Stomach (tissue), 9 donors: ENCODE measurements around the gene EXOC4. TPM values are rescaled to one million over a fixed set of nuclear protein-coding genes. Genes with fewer than 3 reads are reported as not detected.

Source experiments
- DNase-seq, 2 donors: peaks; one replicate each; pipeline versions ENCODE4 v3.0.0 to v3.0.0-alpha.2; 2013 to 2019
- H3K27ac ChIP-seq, 5 donors: fragments of 200-600 bp in 4 of 5; sonication (generic) in 4 of 5; one replicate each; pipeline ENCODE4 v1.5.1; 2013 to 2019; ENCODE audit warnings: mild to moderate bottlenecking in 1 of 5, moderate library complexity in 1 of 5
- H3K27me3 ChIP-seq, 3 donors: fragments of 200-600 bp; sonication (generic); one replicate each; pipeline ENCODE4 v1.5.1; 2017 to 2019; ENCODE audit warnings: mixed run types in 1 of 3
- H3K36me3 ChIP-seq, 4 donors: fragments of 200-600 bp; sonication (generic); 1 replicate in 3 of 4; 2 replicates in 1 of 4; pipeline ENCODE4 v1.5.1; 2016 to 2019
- H3K4me1 ChIP-seq, 4 donors: fragments of 200-600 bp; sonication (generic); one replicate each; pipeline ENCODE4 v1.5.1; 2016 to 2019
- H3K4me3 ChIP-seq, 4 donors: fragments of 200-600 bp; sonication (generic) in 3 of 4; one replicate each; pipeline ENCODE4 v1.5.1; 2016 to 2019; ENCODE audit warnings: mild to moderate bottlenecking in 1 of 4
- H3K9me3 ChIP-seq, 4 donors: fragments of 200-600 bp; sonication (generic); one replicate each; pipeline ENCODE4 v1.5.1; 2016 to 2019
- CTCF ChIP-seq, 7 experiments: fragments of 450-650 bp in 4 of 7; fragments of 200-600 bp in 3 of 7; sonication (generic) in 3 of 7; IDR thresholded peaks; one replicate each; pipeline ENCODE4 v1.5.1; 2016 to 2019; ENCODE audit warnings: antibody characterized with exemption in 7 of 7, control low read depth in 2 of 7, mild to moderate bottlenecking in 1 of 7
- EP300 ChIP-seq: sonication (generic); formaldehyde crosslinking; IDR thresholded peaks from one replicate; pipeline ENCODE4 v1.6.1; 2017; ENCODE audit warnings: antibody characterized with exemption
- POLR2A ChIP-seq, 4 donors: fragments of 450-650 bp; IDR thresholded peaks; one replicate each; pipeline ENCODE4 v1.6.1; 2016; ENCODE audit warnings: antibody characterized with exemption in 4 of 4, control low read depth in 2 of 4, mild to moderate bottlenecking in 1 of 4, moderate library complexity in 1 of 4
- POLR2AphosphoS5 ChIP-seq, 3 donors: sonication (generic); formaldehyde crosslinking; IDR thresholded peaks; one replicate each; pipeline ENCODE4 v1.6.1; 2016; ENCODE audit warnings: antibody characterized with exemption in 3 of 3
- WGBS, 5 donors: extraction: QIAGEN DNeasy Blood & Tissue Kit in 3 of 5; methylation state at CpG; one replicate each; pipeline versions ENCODE4 v1.1.5 to v1.1.7; 2013 to 2018; 5-methylcytosine and 5-hydroxymethylcytosine counted together
- intact Hi-C: fragments of 100-400 bp; cut with DNase I; formaldehyde crosslinking; loops from one replicate; pipeline ENCODE4 v1.15.1; 2023; ENCODE audit warnings: low total_unique reads
- polyA plus RNA-seq, 3 donors: library from polyadenylated mRNA; stranded (reverse); fragments of 200-250 nt; gene quantifications; one replicate each; pipeline ENCODE4 v1.2.3, GENCODE V29; 2013
- total RNA-seq, 5 donors: library from RNA; depleted of rRNA; stranded (reverse); fragments of >200 nt; gene quantifications; one replicate each; pipeline versions ENCODE4 v1.1.0 to v1.2.3, GENCODE V29; 2014 to 2016
- donor health status: healthy with polysubstance abuse.
- donor health status: Bipolar disorder and iron deficiency.
- donor health status: healthy.

The EXOC4 gene
- total and polyA plus RNA-seq, 8 donors: 14.1 to 339 (median 61.1) TPM

- Histone ChIP-seq H3K27ac (no peak overlapping the region), H3K36me3 (no peaks in the 10 kb centered on the region), H3K4me3 (no peak overlapping the region), H3K4me1 (no peaks in the 10 kb centered on the region), H3K27me3 (no peaks in the 10 kb centered on the region), H3K9me3 (no peaks in the 10 kb centered on the region)
- no peak for TF ChIP-seq EP300
- no peak for TF ChIP-seq POLR2A (IDR thresholded peaks at IDR 0.05)
- no peak for TF ChIP-seq POLR2AphosphoS5 (IDR thresholded peaks at IDR 0.05)
- TF ChIP-seq CTCF (IDR thresholded peaks at IDR 0.05): no peak
- WGBS, 5 donors: 59 to 87% (median 83%) methylated on average over 3 of the region's 3 CpGs
- intact Hi-C loops: no loop called here
- DNase-seq: no peak
These were observed 520.7 kb downstream of the EXOC4 start for GRCh38 chr7:133773601-133774000.

- no peak overlapping the region for H3K4me3 ChIP-seq
- TF ChIP-seq CTCF (IDR thresholded peaks at IDR 0.05) (no peak), EP300 (no peak), POLR2AphosphoS5 (IDR thresholded peaks at IDR 0.05) (no peak), POLR2A (IDR thresholded peaks at IDR 0.05) (no peak)
- no peaks in the 10 kb centered on the region for H3K36me3 ChIP-seq
- no peaks in the 10 kb centered on the region for H3K9me3 ChIP-seq
- intact Hi-C loops: no loop called here
- peak in 1 of 2 donors; percentile 23 for DNase-seq
- 78 to 89% (median 85%) methylated on average over 4 of the region's 4 CpGs for WGBS, 5 donors
- no peak overlapping the region for H3K27ac ChIP-seq
- no peaks in the 10 kb centered on the region for H3K27me3 ChIP-seq
- no peaks in the 10 kb centered on the region for H3K4me1 ChIP-seq
These were observed 522.3 kb downstream of the EXOC4 start for GRCh38 chr7:133775201-133775600.

GRCh38 chr7:133776266-133776665 is 523.4 kb downstream of the EXOC4 start:
- Histone ChIP-seq H3K27me3 (no peaks in the 10 kb centered on the region), H3K4me3 (no peak overlapping the region), H3K27ac (no peak overlapping the region), H3K9me3 (no peaks in the 10 kb centered on the region), H3K4me1 (no peaks in the 10 kb centered on the region), H3K36me3 (no peaks in the 10 kb centered on the region)
- WGBS, 5 donors: 89 to 97% (median 96%) methylated on average over 3 of the region's 3 CpGs
- intact Hi-C loops: no loop called here
- TF ChIP-seq POLR2A (IDR thresholded peaks at IDR 0.05) (no peak), EP300 (no peak), CTCF (IDR thresholded peaks at IDR 0.05) (no peak)
- peak in 1 of 2 donors; percentile 7 for DNase-seq

- H3K9me3 ChIP-seq: no peaks in the 10 kb centered on the region
- TF ChIP-seq POLR2AphosphoS5 (IDR thresholded peaks at IDR 0.05): no peak
- TF ChIP-seq CTCF (IDR thresholded peaks at IDR 0.05): no peak
- TF ChIP-seq EP300: no peak
- TF ChIP-seq POLR2A (IDR thresholded peaks at IDR 0.05): no peak
- no peaks in the 10 kb centered on the region for H3K27me3 ChIP-seq
- no peak overlapping the region for H3K4me3 ChIP-seq
- H3K36me3 ChIP-seq: no peaks in the 10 kb centered on the region
- DNase-seq: no peak
- no peak overlapping the region for H3K27ac ChIP-seq
- WGBS, 5 donors: 92 to 100% (median 97%) methylated on average over 4 of the region's 4 CpGs
- no peaks in the 10 kb centered on the region for H3K4me1 ChIP-seq
- intact Hi-C loops: no loop called here
These were observed 524.8 kb downstream of the EXOC4 start for GRCh38 chr7:133777701-133778100.
